Cardiac fibroblast (primary cell): Measurements from ENCODE around the gene GFRA1.

Experiments
- DNase-seq, 2 donors: peaks; one replicate each; pipeline versions ENCODE4 v3.0.0 to v3.0.0-alpha.2; 2010; ENCODE audit warnings: low read depth in 2 of 2
- H3K4me3 ChIP-seq, 2 donors: replicated peaks in 1 of 2; 1 replicate in 1 of 2; 2 replicates in 1 of 2; pipeline ENCODE4 v1.5.1; 2011; ENCODE audit warnings: low read depth in 2 of 2, low read length in 2 of 2, mild to moderate bottlenecking in 2 of 2, moderate library complexity in 1 of 2
- CTCF ChIP-seq: IDR thresholded peaks from one replicate; pipeline ENCODE4 v1.5.1; 2011; ENCODE audit warnings: low read depth, mild to moderate bottlenecking, low read length, inconsistent platforms

Gene GFRA1

GRCh38 chr10:116195039-116195438, 78.0 kb downstream of the GFRA1 start:
- no peak for TF ChIP-seq CTCF

DNA sequence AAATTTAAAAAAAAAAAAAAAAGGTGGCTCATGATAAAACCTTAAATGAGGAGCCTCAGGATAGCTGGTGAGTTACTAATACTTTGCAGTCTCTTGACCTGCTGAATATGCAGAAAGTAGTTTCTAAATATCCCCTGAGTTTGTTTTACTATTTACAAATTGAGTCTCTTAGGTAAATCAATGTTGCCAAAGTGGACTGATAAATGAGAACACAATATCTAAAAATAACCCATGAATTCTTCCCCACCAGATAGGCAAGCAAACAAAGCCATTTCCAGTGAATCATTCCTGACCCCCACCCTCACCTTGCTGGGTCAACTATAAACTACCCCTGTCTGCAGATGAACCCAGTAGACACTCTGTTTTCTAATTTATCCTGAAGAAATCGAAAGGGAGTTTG, 78.9 kb downstream of the GFRA1 start:
- no peak for TF ChIP-seq CTCF
- no peak overlapping the region for H3K4me3 ChIP-seq
- no peak for DNase-seq

More at GRCh38 chr10:116195039-116195438, 78.0 kb downstream of the GFRA1 start:
- no peak for DNase-seq
- no peak overlapping the region for H3K4me3 ChIP-seq

DNA sequence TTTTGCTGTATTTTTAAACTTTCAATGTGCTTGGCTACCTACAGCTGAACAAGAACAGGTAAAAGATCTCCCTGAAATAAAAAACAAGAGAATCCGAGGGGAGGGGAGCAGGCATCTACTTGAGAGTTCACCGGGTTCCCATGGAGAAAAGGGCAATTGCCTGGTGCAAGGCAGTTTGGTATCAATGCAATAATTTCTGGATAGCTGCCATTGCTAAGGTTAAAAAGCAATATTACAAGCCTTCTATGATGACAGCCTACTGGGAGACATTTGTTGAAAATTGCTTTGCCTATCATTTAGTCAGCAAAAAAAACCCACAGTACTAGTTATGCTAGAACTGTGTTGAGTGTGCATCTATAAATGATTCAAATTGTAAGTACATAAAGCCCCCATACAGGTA, 82.1 kb downstream of the GFRA1 start:
- DNase-seq, result no peak
- TF ChIP-seq CTCF, result no peak
- no peak overlapping the region for H3K4me3 ChIP-seq

DNA sequence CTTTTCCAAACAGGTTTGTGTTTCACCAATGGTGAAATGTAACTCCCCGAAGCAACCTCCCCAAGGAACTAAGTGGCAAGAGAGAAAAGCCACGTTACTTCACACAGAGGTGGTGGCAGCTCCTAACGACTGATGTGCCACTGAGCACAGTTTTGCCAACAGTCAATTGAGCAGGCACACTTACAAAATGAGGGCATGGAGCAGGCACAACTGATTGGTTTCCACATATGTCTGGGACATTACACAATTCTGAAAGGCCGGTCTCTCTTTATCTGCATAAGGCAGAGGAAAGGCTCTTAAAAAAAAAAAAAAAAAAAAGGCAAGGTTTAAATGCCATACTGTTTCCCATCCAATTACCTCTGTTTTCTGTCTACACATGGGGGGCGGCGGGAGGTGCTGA, 86.7 kb downstream of the GFRA1 start:
- no peak for DNase-seq
- no peak overlapping the region for H3K4me3 ChIP-seq
- no peak for TF ChIP-seq CTCF

GRCh38 chr10:116185199-116185867, 87.7 kb downstream of the GFRA1 start:
- TF ChIP-seq CTCF, result no peak
- DNase-seq, result no peak
- H3K4me3 ChIP-seq, result no peak overlapping the region

DNA sequence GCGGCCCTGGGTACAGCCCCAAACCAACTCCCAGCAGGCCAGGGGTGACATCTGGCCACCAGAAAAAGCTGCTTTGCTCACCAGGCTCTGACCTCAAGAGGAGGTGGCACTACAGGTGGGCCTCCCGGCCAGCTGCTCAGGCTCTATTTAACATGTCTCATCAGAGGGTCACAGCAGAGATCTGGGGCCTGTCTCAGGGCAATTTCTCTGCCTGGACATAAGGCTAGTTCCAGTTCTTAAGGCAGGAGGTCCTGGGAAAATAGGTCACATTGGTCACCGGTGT, 88.6 kb downstream of the GFRA1 start:
- DNase-seq, result no peak
- no peak for TF ChIP-seq CTCF
- no peak overlapping the region for H3K4me3 ChIP-seq
